GM19467 (cell line): Measurements from ENCODE around the gene MYH4.

Experiments
- ATAC-seq: cut with Tn5 transposase; IDR thresholded peaks from one replicate; pipeline ENCODE4 v1.9.1; 2021; ENCODE audit warnings: mild to moderate bottlenecking, moderate library complexity; ENCODE audit not compliant: unreplicated experiment

Gene MYH4

DNA sequence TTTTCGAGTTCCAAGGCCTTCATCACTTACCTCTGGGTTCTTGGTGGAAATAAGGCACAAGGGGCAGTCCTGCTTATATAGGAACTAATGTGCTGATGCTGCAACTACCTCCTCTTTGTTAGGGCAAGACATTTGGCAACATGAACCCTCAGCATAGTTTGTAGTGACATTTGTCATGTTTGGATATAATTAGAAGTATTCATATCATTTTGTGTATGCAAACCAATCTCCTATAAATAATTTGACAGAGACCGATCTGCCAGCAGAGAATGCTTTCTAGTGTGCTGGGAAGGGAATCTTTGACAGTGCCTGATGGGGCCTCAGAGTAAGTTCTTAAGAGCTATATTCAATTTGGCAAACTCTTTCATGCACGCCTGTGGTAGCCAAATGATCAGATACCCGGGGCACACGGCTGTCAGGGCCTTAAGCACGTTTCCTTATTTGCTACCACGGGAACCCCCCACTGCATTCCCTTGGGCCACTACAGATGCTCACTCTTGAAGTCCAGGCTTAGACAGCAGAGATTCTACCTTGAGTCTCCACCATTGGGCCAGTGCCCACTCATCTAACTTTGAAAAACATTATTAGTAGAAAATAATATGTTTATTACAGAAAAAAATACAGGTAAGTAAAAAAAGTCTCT is 47.3 kb downstream of the MYH4 start, which contains the start of gene MYH8:
Gene MYH8 (minus strand): TSS at position 51 of the 643 bp plus-strand sequence. CDS start 1,723 bp downstream, outside the sequence.
- ATAC-seq: no peak

DNA sequence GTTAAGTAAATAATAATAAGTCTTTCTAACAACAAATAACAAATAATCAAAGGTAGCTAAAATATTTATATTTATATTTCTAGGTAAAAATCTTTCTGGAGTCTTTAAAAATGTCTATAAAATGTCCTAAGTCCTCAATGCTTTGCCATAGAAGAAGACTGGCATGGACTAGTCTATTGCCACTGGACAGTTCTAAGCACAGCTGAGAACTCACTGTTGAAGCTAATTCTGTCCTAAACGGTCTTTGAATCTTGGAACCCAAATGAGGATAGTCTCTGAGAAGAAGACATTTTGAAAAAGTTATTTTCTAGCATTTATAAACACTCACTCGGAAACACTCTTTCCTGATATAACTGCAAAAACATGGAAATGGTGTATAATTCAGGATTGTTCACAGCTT is 48.1 kb downstream of the MYH4 start:
- no peak for ATAC-seq

DNA sequence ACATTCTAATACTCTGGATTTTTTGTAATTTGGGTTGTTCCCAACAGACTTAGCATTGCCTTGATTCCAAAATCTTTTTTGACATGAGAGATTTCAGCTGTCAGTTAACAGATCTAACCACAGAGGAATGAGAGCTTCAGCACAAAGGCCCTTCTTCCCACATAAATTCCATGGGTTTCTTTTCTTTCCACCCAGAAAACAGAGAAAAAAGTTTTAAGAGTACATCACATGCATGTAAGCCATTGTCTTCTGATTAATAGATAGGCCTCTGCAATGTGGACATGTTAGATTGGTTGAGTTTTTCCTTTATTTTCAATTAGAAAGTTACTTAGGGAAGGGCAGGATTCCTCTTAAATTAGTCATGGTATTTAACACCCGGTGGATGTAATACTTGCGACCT is 48.5 kb downstream of the MYH4 start:
- no peak for ATAC-seq

DNA sequence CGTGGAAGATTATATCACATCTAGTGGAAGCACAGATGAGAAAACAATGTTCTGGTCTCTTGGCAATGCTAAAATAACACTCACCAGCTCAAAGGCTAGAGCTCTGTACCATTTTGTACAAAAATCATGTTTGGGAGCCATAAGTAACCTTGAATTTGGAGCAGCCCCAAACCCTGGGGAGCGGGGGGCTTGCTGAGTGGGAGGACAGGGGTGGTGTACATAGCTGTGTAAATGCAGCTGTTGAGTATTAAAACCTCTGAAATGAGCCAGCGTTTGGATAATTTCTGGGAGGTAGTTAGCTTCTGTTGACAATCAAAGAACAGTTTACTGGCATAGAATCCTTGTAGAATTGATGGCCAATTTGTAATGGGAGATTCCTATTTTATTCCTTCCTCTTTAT is 51.9 kb downstream of the MYH4 start:
- ATAC-seq: no peak

DNA sequence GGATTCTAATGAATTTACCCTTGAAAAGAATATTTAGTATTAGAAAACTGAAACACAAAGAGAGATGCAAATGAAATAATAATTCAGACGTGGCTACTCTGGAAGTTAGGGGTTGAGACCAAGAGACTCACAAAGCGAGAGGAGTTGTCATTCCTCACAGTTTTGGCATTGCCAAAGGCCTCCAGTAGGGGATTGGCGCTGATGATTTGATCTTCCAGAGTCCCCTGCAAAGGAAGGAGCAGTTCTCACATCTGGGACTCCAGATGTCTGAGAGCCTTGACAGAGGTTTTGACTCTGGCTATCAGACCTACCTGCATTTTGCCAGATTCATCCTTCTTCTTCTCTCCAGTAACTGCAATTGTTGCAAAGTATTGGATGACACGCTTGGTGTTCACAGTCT is 54.2 kb downstream of the MYH4 start:
- no peak for ATAC-seq

GRCh38 chr17:10403589-10403988 is 65.8 kb downstream of the MYH4 start:
- no peak for ATAC-seq

DNA sequence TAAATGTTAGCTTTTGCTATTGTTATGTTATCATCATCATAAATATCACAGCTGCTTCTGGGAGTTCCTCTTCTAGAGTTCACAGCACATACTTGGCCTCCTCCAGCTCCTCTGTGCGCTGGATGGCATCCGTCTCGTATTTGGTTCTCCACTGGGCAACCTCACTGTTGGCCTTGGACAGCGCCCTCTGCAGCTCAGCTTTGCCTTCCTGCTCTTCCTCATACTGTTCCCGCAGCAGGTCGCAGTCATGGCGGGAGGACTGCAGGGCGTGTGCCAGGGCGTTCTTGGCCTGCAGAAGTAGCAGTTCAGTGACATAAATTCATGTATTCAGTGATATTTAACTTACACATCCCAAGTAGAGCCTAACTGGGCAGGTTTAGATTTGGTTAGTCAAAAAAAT is 71.0 kb downstream of the MYH4 start:
- no peak for ATAC-seq

GRCh38 chr17:10396524-10397163 is 72.7 kb downstream of the MYH4 start:
- ATAC-seq: no peak

- no peak for ATAC-seq
Measured at GRCh38 chr17:10394201-10394887, 75.0 kb downstream of the MYH4 start.
